HPDE6-E6E7 (cell line): ENCODE results near the gene DCUN1D1.

ENCODE experiments used
- DNase-seq: peaks from one replicate; pipeline ENCODE4 v3.0.0; 2011; ENCODE audit warnings: missing footprints; ENCODE audit errors: extremely low spot score

DCUN1D1 gene

GRCh38 chr3:182972387-182972786 lies 8.0 kb downstream of the DCUN1D1 start:
- no peak for DNase-seq

- DNase-seq: no peak
These were observed 8.7 kb downstream of the DCUN1D1 start for GRCh38 chr3:182971637-182972036.

DNA sequence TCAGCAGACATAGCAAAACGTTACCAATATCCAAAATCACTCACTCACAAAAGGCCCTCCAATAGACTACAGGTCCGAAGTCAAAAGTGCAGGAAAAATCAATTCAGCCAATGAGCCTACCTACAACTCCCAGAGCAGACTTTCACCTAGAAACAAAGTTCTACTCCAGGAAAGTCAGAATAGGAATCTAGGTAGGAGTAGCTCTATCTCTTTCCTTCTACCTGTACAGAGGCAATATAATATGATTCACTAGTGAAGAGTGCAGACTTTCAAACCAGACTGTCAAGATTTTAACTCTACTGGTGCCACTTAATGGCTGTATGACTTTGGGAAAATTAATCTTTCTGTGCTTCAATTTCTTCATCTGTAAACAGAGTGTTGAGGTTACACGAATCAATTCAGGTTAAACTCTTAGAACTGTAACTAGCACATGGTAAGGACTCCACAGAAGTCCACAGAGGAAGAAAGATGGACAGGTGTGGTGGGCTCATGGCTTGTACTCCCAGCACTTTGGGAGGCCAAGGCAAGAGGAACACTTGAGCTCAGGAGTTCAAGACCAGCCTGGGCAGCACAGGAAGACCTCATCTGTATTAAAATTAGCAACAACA lies 9.4 kb downstream of the DCUN1D1 start:
- no peak for DNase-seq

DNA sequence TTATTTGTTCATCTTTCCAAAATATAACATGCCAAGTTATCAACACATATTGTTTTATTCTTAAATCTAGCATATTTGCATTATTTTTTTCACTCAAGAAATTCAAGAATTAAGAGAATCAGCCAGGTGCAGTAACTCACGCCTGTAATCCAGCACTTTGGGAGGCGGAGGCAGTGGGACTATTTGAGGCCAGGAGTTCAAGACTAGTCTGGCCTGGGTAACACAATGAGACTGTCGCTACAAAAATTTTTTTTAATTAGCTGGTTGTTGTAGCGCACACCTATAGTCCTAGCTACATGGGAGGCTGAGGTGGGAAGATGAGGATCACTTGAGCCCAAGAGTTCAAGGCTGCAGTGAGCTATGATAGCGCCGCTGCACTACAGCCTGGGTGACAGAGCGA lies 10.5 kb downstream of the DCUN1D1 start:
- no peak for DNase-seq

DNA sequence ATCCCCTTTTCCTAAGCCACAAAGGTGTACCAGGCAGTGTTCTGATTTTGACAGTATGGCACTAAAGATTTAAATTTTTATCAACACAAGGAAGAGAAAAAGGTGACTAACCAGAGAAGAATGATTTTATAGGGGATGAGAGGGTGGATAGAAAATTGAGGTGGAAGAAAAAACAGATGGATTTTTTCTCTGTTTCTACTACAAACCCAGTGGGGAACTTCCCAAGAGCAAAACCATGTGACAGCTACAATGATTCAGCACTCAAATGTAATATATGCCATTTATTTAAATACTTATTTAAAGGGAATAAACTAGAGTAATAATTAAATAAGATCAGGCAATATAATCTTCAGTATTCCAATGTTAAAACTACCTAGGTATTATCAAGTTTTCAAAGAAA lies 11.1 kb downstream of the DCUN1D1 start:
- DNase-seq: no peak

GRCh38 chr3:182967218-182968204 lies 12.8 kb downstream of the DCUN1D1 start:
- DNase-seq: no peak

DNA sequence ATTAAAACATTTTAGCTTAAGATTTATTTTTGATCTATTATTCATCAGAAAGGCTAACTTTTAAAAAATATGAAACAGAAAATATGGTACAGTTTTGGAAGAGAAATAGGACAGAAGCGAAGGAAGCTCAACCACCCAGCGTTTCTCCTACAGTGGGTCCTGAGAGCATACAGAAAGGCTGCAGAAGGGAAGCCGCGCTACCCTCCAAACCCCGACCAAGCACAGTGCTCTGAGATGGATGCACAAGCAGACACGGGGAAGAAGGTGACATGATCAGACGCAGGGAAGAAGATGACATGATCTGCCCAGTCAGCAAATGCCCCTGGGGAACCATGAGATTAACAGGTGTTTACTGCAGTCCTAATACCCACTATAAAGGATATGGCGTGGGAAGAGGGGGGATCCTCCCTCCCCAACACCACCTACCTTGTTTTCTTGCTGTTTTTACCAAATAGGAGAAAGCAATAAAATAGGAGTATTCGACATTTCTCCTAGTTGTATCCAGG lies 14.4 kb downstream of the DCUN1D1 start:
- DNase-seq: no peak

DNA sequence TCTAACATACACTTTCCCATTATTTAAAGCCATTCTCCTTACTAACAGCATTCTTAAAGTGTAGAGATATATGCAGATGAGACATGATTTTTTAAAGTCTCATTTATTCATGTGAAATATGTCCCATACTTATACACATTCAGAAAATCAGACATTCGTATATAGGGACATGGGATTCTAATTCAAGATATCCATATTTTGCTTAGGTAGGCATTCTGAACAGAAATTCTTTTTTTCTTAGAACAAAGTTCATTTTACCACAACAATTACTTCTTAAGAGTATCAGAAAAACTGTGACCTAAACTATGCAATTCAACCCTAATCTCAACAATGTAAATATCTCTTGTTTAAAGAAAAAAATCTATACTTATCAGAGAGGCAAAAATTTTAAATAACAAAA lies 16.2 kb downstream of the DCUN1D1 start:
- no peak for DNase-seq

DNA sequence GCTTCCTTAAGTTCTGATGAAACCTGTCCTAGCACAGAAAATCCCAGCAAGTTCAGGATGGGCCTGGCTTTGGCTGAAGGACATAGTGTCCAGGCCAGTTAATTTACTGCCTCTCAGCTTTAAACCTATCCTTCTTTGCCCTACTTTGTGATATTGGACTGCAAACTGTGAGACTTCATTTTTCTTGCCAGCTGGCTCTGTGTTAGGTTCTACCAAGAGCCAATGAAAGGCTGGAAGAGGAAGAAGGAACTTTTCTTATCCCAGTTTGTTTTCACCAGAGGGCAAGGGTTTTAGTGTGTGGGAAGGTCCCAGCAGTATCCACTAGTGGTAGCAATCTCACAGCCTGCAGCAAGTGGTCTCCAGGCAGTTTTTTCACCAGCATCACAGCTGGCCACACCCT lies 18.2 kb downstream of the DCUN1D1 start:
- no peak for DNase-seq

DNA sequence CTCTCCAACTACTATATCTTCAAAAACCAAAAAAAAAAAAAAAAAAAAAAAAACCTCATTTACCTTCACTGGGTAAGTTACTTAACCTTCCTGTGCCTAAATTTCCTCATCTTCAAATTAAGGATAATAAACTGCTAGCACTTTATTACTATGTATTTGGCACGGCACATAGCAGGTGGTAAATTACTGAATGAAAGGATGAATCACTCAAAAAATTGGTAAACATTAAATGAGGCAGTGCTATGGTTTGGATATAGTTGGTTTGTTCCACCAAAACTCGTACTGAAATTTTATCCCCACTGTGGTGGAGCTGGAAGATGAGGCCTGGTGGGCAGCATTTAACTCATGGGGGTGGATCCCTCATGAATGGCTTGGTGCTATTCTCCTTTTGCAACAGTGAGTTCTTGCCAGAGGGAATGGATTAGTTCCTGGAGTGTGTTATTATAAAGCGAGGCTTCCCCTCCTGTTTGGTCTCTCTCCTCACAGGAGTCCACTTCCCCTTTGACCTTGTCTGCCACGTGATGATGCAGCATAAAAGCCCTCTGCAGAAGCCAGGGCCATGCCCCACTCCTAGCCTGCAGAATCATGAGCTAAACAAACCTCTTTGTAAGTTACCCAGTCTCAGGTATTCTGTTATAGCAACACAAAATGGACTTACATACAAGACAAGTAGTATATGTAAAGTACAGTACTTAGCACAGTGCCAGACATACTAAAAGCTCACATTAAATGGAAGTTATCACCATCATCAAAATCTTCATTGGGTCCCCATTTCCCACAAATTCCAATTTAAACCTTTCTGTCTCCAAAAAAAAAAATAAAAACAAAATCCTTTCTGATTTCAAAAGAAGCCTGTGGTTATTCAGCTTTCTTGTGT lies 20.6 kb downstream of the DCUN1D1 start:
- DNase-seq: no peak

DNA sequence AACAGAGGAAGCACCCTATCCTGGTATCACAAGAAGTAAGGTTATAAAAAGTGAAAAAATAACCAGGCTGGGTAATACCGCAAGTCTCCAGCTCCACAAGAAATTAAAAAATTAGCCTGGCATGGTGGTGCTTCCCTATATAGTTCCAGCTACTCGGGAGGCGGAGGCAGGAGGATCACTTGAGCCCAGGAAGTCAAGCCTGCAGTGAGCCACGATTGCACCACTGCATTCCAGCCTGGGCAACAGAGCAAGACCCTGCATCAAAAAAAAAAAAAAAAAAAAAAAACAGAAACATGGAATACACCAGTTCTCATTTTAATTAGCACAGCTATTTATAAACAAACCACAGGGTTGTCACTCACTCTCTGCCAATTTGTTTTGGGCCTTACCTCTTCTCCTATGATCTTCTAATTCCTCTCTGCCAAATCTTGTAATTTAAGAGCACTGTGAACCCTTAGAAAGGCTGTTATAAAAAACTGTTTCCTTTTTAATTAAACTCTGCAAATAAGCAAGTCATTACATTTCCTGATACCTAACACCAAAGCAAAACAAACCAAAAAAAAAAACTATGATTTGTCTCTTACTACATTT lies 22.6 kb downstream of the DCUN1D1 start:
- no peak for DNase-seq

GRCh38 chr3:182957226-182957625 lies 23.1 kb downstream of the DCUN1D1 start:
- DNase-seq: no peak

DNA sequence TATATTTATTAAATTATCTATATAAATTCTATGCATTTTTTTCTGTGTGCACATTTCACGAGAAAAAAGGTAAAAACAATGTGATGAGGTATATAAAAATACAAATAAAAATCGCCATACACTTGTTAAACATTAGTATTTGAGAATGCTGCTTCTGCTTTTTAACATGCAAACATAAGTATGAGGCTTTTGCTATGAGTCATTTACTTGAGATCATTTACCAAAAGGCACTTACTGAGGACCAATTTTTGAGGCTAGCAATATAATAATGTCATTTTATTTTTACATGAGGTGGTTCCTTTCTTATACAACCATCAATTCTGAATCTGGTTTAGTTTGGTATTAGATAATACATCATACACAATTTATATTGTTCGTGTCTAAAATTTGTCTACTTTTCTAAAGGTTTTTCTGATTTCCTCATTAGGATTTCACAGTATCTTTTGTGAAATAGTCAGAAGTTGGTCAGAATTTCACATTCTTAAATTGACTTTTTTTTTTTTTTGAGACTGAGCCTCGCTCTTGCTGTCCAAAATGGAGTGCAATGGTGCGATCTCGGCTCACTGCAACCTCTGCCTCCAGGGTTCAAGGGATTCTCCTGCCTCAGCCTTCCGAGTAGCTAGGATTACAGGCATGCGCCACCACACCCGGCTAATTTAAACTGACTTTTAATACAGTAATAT lies 25.6 kb downstream of the DCUN1D1 start:
- no peak for DNase-seq

- no peak for DNase-seq
These were observed 30.6 kb downstream of the DCUN1D1 start for GRCh38 chr3:182949688-182950087.

- no peak for DNase-seq
These were observed 32.0 kb downstream of the DCUN1D1 start for GRCh38 chr3:182948305-182948704.

GRCh38 chr3:182947888-182948287 lies 32.5 kb downstream of the DCUN1D1 start:
- DNase-seq: no peak

GRCh38 chr3:182941719-182942118 lies 38.6 kb downstream of the DCUN1D1 start:
- no peak for DNase-seq

DNA sequence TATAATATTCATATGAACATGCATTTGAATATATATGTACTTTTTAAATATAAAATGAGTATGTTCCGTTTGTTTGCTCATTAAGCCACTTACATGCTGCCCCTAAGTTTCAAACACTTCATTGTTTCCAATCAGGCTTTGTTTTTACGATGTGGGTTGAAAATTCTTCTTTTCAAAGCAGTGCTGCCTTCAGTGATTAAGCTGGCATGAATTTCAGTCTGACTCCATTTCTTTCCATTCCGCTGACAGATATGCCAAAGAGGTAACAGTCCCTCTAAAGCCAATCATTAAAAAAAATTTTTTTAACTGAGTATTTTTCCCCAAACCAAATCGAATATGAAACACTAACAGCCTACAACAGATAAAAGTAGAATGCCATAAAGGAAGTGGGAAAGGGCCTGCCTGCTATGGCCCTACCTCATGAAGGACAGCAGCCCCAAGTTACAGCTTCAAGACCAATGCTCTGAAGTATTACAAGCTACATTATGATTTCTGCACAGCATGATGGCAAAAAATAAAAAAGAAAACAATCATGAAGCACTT lies 40.0 kb downstream of the DCUN1D1 start:
- DNase-seq: no peak

GRCh38 chr3:182937293-182938051 lies 42.9 kb downstream of the DCUN1D1 start:
- DNase-seq: no peak

DNA sequence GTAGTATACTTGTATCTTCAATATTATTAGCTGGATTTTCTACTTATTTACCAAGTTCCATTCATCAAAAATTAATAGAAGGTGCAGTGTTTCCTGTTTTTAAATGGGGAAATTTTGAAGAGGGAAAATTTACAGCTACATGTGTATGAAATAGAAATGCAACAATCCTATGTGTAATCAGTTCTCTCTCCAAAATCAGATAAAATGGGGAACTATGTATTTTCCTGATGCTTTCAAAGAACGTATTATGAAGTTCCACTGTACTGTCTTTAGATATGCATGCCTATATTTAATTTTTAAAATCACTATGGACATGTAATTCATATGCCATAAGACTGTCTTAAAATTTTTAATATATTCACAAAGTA lies 43.4 kb downstream of the DCUN1D1 start:
- no peak for DNase-seq
